Stimulated activated CD4-positive, alpha-beta T cell treated with anti-CD3 and anti-CD28 coated beads, Interleukin-1b, Interleukin-23, amount 100 ng/mL, for 24 hours (primary cell): ENCODE data around the gene CHST11.

ENCODE experiments used
- DNase-seq, 4 experiments: peaks; one replicate each; pipeline ENCODE4 v3.0.0-alpha.2; 2020; ENCODE audit warnings: low read depth in 4 of 4, low spot score in 1 of 4

CHST11 gene

GRCh38 chr12:104624529-104624928, 167.8 kb downstream of the CHST11 start:
- DNase-seq: no peak

GRCh38 chr12:104626069-104626837, 169.5 kb downstream of the CHST11 start:
- DNase-seq: no peak

DNA sequence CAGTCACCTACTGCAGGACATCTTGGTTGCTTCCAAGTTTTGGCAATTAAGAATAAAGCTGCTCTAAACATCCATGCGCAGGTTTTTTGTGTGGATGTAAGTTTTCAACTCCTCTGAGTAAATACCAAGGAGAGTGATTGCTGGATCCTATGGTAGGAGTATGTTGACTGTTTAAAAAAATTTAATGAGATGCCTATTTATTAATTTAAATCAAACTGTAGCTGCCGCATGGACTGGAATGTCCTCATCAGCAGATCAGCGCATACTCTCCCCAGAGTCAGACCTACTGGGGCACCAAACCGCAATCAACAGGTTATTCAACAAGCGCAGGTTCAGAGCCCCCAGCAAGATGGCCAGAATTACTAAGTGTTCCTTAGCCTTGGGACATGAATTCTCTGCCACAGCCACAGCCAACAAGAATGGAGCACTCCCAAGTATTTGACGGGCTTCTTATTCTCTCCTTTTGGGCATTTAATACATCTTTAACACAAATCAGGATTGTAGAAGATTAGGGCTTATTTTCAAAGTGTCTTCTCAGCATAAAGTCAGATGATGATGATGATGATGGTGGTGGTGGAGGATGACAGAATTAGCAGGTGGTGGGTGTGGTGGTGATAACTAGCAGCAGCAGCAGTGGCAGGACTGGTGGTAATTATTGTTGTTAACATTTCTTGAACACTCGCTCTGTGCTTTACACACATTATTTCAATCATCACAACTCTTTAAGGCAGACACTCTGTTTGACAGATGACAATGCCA, 170.7 kb downstream of the CHST11 start:
- no peak for DNase-seq

DNA sequence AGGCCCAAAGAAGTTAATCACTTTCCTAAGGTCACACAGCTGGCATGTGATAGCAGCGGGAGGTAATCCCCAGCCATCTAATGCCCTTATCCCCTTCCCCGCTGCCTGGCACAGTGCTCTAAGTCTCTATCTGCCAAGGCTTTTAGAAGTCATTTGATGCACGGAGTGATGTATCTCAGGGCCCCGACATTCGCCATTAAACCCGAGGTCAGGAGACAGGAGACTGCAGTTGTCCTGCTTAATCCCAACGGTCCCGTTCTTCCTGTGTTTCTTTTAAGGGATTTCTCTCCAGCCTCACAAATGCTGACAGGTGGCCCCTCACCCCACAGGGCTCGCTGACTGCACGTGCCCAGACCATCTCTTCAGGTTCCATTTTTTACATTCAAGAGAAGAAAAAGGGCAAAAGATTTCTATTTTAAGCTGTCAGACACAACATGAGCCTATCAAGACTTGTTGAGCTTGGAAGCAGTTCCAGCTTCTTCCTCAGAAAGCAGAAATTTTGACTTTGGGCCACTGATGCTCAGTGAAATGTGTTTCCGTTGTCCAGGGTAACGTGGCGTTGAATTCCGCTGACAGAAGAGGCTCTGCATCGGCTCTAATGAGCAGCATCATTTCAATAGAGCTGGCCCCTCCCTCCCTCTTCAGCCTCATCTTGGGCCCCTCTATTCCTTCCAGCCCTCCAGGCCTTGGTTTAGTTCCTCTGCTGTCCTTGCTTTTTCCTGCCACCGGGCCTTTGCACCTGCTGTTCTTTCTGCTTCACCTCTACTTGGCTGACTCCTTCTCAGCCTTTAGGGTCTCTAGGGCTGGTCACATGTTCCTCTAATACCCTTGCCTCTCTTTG, 171.5 kb downstream of the CHST11 start:
- no peak for DNase-seq

- DNase-seq: no peak
Observed at GRCh38 chr12:104628831-104629135, 172.0 kb downstream of the CHST11 start.

DNA sequence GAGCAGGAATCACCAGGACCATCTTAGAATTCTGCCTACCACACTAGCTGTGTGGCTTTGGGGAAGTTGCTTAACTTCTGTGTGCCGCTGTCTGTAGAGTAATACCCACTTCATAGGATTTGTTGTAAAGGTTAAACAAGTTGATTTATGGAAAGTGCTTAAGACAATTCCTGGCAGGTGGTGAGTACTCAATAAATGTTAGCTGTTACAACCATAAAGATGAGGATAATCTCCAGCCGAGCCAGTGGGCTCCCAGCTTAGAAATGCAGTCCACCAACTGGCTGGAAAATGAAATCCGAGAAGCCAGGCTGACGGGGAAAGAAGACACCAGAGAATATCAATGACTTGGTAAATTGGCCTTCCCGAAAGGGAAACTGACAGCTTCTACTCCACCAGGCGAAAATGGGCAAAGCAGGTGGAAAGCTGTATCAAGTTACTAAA, 173.5 kb downstream of the CHST11 start:
- DNase-seq: no peak

DNA sequence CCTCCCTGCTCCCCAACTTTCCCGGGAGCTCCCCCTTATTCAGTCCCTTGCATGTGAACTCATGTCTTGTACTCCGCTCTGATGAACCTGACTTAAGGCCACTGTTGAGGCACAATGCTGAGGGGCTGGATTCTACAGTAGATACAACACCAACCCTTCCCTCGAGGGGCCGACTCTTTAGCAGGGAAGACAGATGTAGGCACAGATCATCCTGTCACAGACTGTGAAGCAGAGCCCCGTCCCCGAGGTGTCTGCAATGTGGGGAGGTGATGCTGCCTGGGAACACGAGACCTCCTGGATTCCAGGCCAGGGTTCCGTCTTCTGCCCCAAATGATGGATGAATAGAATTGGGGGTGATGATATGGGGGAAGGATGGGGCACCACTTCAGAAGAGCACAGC, 175.1 kb downstream of the CHST11 start:
- no peak for DNase-seq

GRCh38 chr12:104632724-104633201, 176.0 kb downstream of the CHST11 start:
- no peak for DNase-seq

DNA sequence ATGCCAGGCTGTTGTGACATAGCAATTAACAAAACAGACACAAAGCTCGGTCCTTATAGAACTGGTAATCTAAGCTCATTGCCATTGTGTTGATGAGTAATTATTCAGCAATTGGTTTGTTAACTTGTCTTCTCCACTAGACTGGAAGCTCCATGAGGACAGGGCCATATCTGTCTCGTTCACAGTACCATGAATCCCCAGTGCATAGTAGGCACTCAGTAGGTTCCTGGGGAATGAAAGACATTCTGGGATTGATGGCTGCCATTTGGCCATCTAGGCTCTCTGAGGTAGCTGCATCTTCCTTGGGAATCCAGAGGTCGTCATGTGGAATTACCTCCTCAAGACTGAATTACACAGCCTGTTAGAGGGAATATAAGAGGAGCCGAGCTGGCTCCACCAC, 177.3 kb downstream of the CHST11 start:
- no peak for DNase-seq

GRCh38 chr12:104634852-104635251, 178.1 kb downstream of the CHST11 start:
- DNase-seq: no peak

GRCh38 chr12:104635607-104636343, 179.0 kb downstream of the CHST11 start:
- DNase-seq: no peak

- no peak for DNase-seq
Observed at GRCh38 chr12:104636496-104636895, 179.7 kb downstream of the CHST11 start.

DNA sequence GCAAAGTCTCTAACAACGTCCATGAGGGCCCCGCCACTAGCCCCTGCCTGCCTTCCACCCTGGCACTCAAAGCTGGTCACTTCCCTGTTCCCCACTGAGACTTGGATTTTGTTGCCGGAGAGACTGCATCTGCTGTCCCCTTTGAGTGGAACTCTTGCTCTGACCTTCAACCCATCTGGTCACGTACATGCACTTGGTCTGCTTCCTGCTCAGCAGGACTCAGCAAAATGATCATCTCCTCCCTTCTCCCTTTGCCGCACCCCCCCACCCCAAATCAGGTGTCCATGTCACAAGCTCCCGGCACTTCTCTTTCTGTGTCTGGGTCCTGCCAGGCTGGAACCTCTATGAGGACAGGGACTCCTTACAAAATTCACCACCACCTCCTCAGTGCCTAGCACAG, 180.9 kb downstream of the CHST11 start:
- DNase-seq: no peak

GRCh38 chr12:104638218-104638850, 181.6 kb downstream of the CHST11 start:
- DNase-seq: no peak

- DNase-seq: no peak
Observed at GRCh38 chr12:104638851-104639240, 182.1 kb downstream of the CHST11 start.

DNA sequence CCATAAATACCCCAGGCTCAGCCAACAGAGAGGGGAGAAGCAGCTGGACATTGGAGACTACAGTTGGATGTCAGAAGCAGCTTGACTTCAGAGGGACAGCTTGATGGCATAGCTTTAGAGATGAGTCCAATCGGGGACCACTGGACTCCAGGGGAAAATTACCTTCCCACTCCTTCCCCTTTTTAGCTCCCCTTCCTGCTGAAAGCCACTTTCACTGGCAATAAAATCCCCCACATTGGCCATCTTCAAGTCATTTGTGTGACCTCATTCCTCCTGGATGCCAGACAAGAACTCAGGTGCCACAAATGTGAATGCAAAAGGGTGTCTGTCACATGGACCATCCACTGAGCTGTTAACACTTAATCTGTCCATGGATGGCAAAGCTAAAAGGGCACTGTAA, 184.2 kb downstream of the CHST11 start:
- no peak for DNase-seq

DNA sequence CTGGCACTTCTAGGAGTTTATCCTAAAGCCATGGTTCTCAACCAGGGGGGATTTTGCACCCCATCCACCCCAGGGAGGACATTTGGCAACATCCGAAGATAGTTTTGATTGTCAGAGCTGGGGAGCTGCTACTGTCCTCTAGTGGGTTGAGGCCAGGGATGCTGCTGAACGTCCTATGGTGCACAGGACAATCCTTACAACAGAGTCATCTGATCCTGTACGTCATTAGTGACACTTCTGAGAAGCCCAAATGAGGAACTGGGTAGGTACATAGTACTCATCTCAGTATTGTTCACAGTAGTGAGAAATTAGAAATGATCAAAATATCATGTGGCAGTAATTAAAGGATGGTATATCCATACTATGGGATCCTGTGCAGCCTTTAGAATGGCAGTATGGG, 185.1 kb downstream of the CHST11 start:
- no peak for DNase-seq

DNA sequence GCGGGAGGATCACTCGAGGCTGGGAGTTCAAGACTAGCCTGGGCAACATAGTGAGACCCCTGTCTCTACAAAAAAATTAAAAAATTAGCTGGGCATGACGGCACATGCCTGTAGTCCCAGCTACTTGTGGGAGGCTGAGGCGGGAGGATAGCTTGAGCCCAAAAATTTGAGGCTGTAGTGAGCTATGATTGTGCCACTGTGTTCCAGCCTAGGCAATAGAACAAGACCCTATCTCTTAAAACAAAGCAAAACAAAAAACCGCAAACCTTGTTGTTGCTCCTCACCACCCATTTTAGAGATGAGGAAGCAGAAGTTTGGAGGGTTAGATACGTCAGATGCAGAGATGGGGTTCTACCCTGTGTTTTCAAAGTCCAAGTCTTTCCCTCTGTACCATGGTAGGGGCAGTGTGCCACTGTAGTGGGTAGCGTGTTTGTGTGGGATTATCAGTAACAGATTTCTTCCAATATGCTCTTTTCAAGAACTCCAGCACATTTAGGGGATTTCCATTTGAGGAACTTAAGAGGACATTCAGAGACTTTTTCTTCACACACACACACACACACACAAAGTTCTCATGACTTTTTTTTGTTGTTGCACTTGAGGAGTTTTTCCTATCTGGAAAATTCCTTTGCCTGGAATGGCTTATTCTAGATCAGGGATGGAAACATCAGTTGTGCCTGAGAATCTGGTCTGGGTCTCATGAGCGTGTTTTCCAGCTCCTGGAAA, 186.5 kb downstream of the CHST11 start:
- DNase-seq: no peak

DNA sequence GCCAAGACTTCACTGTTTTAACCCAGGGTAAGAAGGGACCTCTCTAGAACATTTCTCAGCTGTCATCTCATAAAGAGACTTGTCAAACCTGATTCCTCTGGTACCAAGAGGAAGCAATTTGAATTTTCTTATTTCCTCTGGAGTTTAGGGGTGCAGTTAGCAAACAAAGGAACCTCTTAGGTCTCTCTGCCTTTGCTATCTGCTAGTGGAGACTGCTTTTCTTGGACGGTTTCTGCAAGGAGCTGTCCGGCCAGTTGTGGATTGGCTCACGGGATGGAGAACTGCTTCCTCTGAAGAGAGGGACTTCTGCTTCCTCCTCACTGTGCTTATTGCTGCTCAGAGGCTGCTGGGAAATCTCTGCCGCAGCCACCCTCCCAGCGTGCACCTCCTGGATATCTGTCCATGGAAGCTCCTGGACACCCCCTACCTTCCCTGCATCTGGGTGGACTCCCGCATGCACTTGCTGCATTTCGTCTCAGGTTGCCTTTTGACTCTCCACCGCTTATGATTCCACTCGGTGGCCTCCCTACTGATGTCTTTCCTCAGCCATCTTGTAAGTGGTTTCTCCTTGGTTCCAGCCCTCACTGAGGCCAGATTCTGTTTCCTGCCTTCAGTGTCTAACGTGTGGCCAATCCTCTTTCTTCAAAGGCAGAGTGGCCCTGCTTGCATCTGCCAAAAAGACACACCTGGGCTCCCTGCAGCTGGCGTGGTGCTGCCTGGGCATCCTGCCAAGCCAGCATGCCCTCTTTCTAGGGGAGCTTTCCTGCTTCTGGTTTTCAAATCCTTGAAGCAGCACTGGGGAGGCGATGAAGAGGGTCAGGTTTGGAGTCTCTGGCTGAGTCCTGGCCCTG, 187.3 kb downstream of the CHST11 start:
- no peak for DNase-seq
